Measurements from ENCODE around the gene ARHGAP45.

GRCh38 chr19:1090731-1091543 is 24.0 kb downstream of the ARHGAP45 start:
- TF ChIP-seq POLR2A (IDR thresholded peaks at IDR 0.05) (no peak), CTCF (IDR thresholded peaks at IDR 0.05) (no peak)

All from right lobe of liver (tissue), 4 donors.